SU-DHL-6 (cell line): Measurements from ENCODE around the gene SMIM23.

ENCODE experiments used
- EZH2phosphoT487 ChIP-seq: fragments of 200-600 bp; sonication (generic), shearing (Covaris generic); conservative IDR thresholded peaks from 2 replicates; pipeline ENCODE4 v1.6.1; 2018; ENCODE audit warnings: mild to moderate bottlenecking, antibody characterized with exemption, low read length, moderate library complexity, mixed read lengths
- TF ChIP-seq, protein P1 (sequence below): fragments of 200-600 bp; sonication (generic); IDR thresholded peaks from one replicate; pipeline ENCODE4 v1.5.1; 2017; ENCODE audit warnings: antibody characterized with exemption, mild to moderate bottlenecking, low read length, moderate library complexity; ENCODE audit not compliant: insufficient read depth, poor library complexity, severe bottlenecking

DNA sequence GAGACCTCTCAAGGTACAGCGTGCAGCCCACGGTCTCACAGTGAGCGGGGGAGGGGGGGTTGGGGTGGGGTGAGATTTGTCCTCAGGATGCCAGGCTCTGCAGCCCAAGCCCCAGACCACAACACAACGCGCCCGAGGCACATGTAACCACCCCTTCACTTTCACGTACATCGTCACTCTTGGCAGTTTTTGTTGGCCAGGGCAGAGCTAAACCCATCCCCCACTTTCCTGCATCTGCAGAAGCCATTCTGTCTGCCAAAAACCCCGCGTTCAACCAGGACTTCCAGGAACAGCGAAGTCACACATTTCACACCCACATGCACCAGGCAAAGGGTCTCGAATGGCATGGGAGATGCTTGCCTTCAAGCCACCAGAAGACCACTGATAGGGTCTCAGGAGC is 9.4 kb upstream of the SMIM23 start:
- TF ChIP-seq, protein P1, sequence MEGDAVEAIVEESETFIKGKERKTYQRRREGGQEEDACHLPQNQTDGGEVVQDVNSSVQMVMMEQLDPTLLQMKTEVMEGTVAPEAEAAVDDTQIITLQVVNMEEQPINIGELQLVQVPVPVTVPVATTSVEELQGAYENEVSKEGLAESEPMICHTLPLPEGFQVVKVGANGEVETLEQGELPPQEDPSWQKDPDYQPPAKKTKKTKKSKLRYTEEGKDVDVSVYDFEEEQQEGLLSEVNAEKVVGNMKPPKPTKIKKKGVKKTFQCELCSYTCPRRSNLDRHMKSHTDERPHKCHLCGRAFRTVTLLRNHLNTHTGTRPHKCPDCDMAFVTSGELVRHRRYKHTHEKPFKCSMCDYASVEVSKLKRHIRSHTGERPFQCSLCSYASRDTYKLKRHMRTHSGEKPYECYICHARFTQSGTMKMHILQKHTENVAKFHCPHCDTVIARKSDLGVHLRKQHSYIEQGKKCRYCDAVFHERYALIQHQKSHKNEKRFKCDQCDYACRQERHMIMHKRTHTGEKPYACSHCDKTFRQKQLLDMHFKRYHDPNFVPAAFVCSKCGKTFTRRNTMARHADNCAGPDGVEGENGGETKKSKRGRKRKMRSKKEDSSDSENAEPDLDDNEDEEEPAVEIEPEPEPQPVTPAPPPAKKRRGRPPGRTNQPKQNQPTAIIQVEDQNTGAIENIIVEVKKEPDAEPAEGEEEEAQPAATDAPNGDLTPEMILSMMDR, result no peak
- TF ChIP-seq EZH2phosphoT487, result no peak
